ENCODE data around the gene MAP3K13. TPM values are rescaled to one million over a fixed set of nuclear protein-coding genes. Genes with fewer than 3 reads are reported as not detected.
A peak's percentile ranks its signal among the peaks of the same experiment; 100 is the strongest.
"Not testable (repeated sequence)": the region's sequence is repeated elsewhere in the genome, so short reads cannot be mapped to it uniquely, and the experiment has no call there.

MAP3K13 gene
- total RNA-seq, 2 donors from 2014 or later = 10.1 to 15.4 TPM

DNA sequence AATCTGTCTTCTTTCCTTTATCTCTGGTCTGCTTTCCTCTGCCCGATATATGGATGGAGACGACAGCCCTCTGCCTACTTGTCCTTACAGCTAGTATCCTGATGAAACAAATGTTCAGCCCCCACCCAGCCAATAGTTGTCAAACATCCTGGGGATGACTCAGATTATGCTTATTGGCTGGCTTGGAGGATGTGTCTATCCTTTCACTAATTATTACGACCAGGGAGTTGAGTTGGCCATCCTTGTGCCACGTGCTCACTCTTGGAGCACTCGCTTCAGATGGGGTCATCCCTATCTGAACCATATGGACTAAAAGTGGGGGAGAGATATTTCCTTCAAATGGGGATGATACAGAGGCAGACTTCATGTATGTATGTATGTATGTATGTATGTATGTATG lies 6.4 kb upstream of the MAP3K13 start:
- ATAC-seq (no peak), DNase-seq (ENCODE audit: low spot score) (no peak)
- no peak overlapping the region for H3K4me3 Mint-ChIP-seq
- no peaks in the 10 kb centered on the region for H3K9me3 Mint-ChIP-seq
- H3K27me3 Mint-ChIP-seq = peaks cover 12 to 13% of the 10 kb centered on the region in 2 donors
- no peaks in the 10 kb centered on the region for H3K4me1 Mint-ChIP-seq (ENCODE audit: low read depth in 2 of 2)
- no peaks in the 10 kb centered on the region for H3K36me3 Mint-ChIP-seq
- no peak overlapping the region for H3K27ac Mint-ChIP-seq

DNA sequence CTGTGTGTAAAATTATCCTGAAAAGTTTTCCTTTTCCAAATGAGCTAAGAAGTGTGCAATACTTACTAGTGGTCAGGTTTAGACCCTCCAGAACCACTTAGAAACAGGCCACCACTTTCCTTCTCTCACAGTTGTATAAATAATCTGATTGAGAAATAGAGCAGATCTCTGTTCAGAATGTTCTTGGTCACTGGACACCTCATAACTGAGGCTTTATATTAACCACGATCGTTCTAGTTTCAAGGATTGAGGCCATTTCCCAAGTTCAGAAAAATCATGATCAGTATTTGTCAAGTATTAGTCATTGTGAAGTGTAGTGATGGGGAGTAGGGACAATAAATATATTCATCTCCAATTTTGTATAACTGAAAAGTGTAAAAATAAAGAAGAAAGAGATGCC lies 1.0 kb upstream of the MAP3K13 start:
- no peak for ATAC-seq
- Mint-ChIP-seq H3K4me1 (ENCODE audit: low read depth in 2 of 2) (peaks cover 10 to 13% of the 10 kb centered on the region in 2 donors), H3K27me3 (peaks cover 30 to 44% of the 10 kb centered on the region in 2 donors), H3K36me3 (no peaks in the 10 kb centered on the region), H3K27ac (no peak overlapping the region), H3K9me3 (no peaks in the 10 kb centered on the region), H3K4me3 (no peak overlapping the region)
- DNase-seq (ENCODE audit: low spot score) = no peak

GRCh38 chr3:185363662-185364203 lies 797 bp downstream of the MAP3K13 start:
- Mint-ChIP-seq H3K4me1 (ENCODE audit: low read depth in 2 of 2) (peaks cover 10 to 13% of the 10 kb centered on the region in 2 donors), H3K36me3 (no peaks in the 10 kb centered on the region), H3K9me3 (no peaks in the 10 kb centered on the region), H3K4me3 (peak overlapping the region; percentile 90), H3K27me3 (peaks cover 38 to 56% of the 10 kb centered on the region in 2 donors), H3K27ac (peak overlapping the region in 1 of 2 donors; percentile 77)
- ATAC-seq (peak; percentile 56 to 61), DNase-seq (ENCODE audit: low spot score) (no peak)

DNA sequence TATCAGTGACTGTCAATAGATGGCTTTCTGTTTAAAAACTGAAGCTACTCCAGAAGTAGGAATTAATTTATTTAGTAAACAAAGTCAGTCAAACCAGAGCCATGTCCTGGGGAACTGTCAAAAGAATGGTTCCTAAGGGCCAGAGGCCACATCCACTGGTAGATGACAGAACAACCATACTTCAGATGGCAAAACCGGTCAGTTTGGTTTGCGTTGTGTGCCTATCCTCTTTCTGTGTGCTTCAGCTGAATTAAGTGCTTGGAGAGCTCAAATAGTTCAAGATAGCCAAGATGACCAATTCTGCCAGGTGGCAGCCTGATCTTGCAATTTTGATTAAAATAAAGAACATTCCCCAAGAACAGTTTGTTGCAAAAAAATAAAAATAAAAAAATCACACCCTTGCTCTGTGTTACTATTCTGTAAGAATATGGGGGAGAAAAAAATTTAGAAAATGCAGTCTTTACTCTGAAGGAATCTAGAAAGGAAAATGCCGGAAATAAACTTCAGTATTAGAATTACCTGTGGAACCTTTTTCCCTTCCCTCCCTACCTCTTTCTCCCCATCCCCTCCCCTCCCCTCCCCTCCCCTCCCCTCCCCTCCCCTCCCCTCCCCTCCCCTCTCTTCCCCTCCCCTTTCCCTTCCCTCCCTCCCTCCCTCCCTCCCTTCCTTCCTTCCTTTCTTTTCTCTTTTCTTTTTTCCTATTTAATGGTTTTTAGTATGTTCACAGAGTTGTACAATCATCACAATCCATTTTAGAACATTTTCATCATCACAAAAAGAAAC lies 2.5 kb downstream of the MAP3K13 start:
- H3K27me3 Mint-ChIP-seq = peaks cover 40 to 59% of the 10 kb centered on the region in 2 donors
- no peaks in the 10 kb centered on the region for H3K36me3 Mint-ChIP-seq
- DNase-seq (ENCODE audit: low spot score) (no peak), ATAC-seq (no peak)
- no peak overlapping the region for H3K4me3 Mint-ChIP-seq
- H3K27ac Mint-ChIP-seq = no peak overlapping the region
- no peaks in the 10 kb centered on the region for H3K9me3 Mint-ChIP-seq
- H3K4me1 Mint-ChIP-seq (ENCODE audit: low read depth in 2 of 2) = peaks cover 10 to 13% of the 10 kb centered on the region in 2 donors

GRCh38 chr3:185366074-185366335 lies 3.1 kb downstream of the MAP3K13 start:
- no peaks in the 10 kb centered on the region for H3K36me3 Mint-ChIP-seq
- H3K4me1 Mint-ChIP-seq (ENCODE audit: low read depth in 2 of 2) = peaks cover 10 to 13% of the 10 kb centered on the region in 2 donors
- H3K27ac Mint-ChIP-seq = no peak overlapping the region
- H3K27me3 Mint-ChIP-seq = peaks cover 40 to 59% of the 10 kb centered on the region in 2 donors
- H3K4me3 Mint-ChIP-seq = no peak overlapping the region
- no peaks in the 10 kb centered on the region for H3K9me3 Mint-ChIP-seq
- no peak for DNase-seq (ENCODE audit: low spot score)
- no peak for ATAC-seq

- H3K9me3 Mint-ChIP-seq = no peaks in the 10 kb centered on the region
- H3K27ac Mint-ChIP-seq = no peak overlapping the region
- no peak for ATAC-seq
Measured at GRCh38 chr3:185366913-185367312, 4.0 kb downstream of the MAP3K13 start.

GRCh38 chr3:185370349-185370748 lies 7.4 kb downstream of the MAP3K13 start:
- H3K36me3 Mint-ChIP-seq; ATAC-seq; DNase-seq (ENCODE audit: low spot score); H3K27ac Mint-ChIP-seq; H3K4me3 Mint-ChIP-seq; H3K9me3 Mint-ChIP-seq; H3K4me1 Mint-ChIP-seq (ENCODE audit: low read depth in 2 of 2): not testable (repeated sequence)
- H3K27me3 Mint-ChIP-seq = peaks cover 24 to 42% of the 10 kb centered on the region in 2 donors

More at GRCh38 chr3:185366913-185367312, 4.0 kb downstream of the MAP3K13 start:
- no peak for DNase-seq (ENCODE audit: low spot score)
- Mint-ChIP-seq H3K36me3 (no peaks in the 10 kb centered on the region), H3K4me3 (no peak overlapping the region), H3K27me3 (peaks cover 40 to 64% of the 10 kb centered on the region in 2 donors), H3K4me1 (ENCODE audit: low read depth in 2 of 2) (peaks cover 10 to 13% of the 10 kb centered on the region in 2 donors)

GRCh38 chr3:185371306-185372074 lies 8.6 kb downstream of the MAP3K13 start:
- DNase-seq (ENCODE audit: low spot score) (no peak), ATAC-seq (no peak)
- H3K9me3 Mint-ChIP-seq = no peaks in the 10 kb centered on the region
- no peak overlapping the region for H3K27ac Mint-ChIP-seq
- H3K4me1 Mint-ChIP-seq (ENCODE audit: low read depth in 2 of 2) = no peaks in the 10 kb centered on the region
- H3K4me3 Mint-ChIP-seq = no peak overlapping the region
- no peaks in the 10 kb centered on the region for H3K36me3 Mint-ChIP-seq
- H3K27me3 Mint-ChIP-seq = peaks cover 17 to 30% of the 10 kb centered on the region in 2 donors

GRCh38 chr3:185381320-185382058 lies 18.6 kb downstream of the MAP3K13 start:
- Mint-ChIP-seq H3K4me1 (ENCODE audit: low read depth in 2 of 2) (no peaks in the 10 kb centered on the region), H3K27me3 (peaks cover 6 to 13% of the 10 kb centered on the region in 2 donors), H3K4me3 (no peak overlapping the region), H3K27ac (no peak overlapping the region), H3K9me3 (peaks cover 4% of the 10 kb centered on the region), H3K36me3 (no peaks in the 10 kb centered on the region)
- no peak for ATAC-seq
- no peak for DNase-seq (ENCODE audit: low spot score)

DNA sequence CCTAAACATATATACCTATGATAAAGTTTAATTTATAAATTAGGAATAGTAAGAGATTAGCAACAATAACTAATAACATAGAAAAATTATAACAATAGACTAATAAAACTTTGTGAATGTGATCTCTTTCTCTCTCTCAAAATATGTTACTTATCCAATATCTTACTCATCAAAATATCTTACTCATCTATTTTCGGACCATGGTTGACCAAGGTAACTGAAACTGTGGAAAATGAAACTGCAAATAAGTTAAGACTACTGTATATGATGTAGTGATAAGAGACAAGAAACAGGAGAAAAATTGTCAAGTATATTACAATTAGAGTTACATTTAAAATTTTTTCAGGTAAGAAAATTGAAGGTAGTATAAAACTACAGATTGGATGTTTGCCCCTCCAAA lies 19.2 kb downstream of the MAP3K13 start:
- Mint-ChIP-seq H3K4me1 (ENCODE audit: low read depth in 2 of 2) (no peaks in the 10 kb centered on the region), H3K36me3 (no peaks in the 10 kb centered on the region), H3K4me3 (no peak overlapping the region), H3K27ac (no peak overlapping the region), H3K9me3 (peaks cover 4% of the 10 kb centered on the region), H3K27me3 (peaks cover 8 to 17% of the 10 kb centered on the region in 2 donors)
- no peak for ATAC-seq
- no peak for DNase-seq (ENCODE audit: low spot score)

DNA sequence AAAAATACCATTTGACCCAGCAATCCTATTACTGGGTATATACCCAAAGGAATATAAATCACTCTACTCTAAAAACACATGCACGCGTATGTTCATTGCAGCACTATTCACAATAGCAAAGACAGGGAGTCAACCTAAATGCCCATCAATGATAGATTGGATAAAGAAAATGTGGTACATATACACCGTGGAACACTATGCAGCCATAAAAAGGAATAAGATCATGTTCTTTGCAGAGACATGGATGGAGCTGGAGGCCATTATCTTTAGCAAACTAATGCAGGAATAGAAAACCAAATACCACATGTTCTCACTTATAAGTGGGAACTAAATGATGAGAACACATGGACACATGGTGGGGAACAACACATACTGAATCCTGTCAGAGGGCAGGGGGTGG lies 23.6 kb downstream of the MAP3K13 start:
- H3K27me3 Mint-ChIP-seq = peaks cover 15 to 23% of the 10 kb centered on the region in 2 donors
- DNase-seq (ENCODE audit: low spot score); H3K36me3 Mint-ChIP-seq; H3K4me3 Mint-ChIP-seq; ATAC-seq; H3K9me3 Mint-ChIP-seq; H3K27ac Mint-ChIP-seq; H3K4me1 Mint-ChIP-seq (ENCODE audit: low read depth in 2 of 2): not testable (repeated sequence)

- H3K27ac Mint-ChIP-seq = no peak overlapping the region
Measured at GRCh38 chr3:185387646-185388045, 24.7 kb downstream of the MAP3K13 start.

DNA sequence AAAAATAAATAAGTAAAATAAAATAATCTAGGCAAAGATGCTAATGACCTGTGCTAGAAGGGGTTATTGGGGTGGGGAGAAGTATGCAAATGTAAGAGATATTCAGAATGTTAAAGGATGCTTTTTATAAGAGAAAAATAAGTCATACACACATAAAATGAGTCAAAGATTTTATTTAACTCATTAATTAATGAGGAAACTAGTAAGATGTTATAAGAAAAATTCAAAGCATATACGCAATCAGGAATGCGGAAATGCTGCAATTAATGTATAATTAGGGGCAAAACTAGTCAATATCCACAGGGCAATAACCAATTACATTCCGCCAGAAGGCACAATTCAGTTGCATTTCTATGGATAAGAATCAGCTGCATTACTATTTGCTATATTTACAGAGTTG lies 30.1 kb downstream of the MAP3K13 start:
- DNase-seq (ENCODE audit: low spot score) (no peak), ATAC-seq (no peak)
- H3K27me3 Mint-ChIP-seq = peaks cover 2 to 24% of the 10 kb centered on the region in 2 donors
- H3K27ac Mint-ChIP-seq = no peak overlapping the region
- no peaks in the 10 kb centered on the region for H3K36me3 Mint-ChIP-seq
- no peaks in the 10 kb centered on the region for H3K9me3 Mint-ChIP-seq
- no peaks in the 10 kb centered on the region for H3K4me1 Mint-ChIP-seq (ENCODE audit: low read depth in 2 of 2)
- H3K4me3 Mint-ChIP-seq = no peak overlapping the region

More at GRCh38 chr3:185387646-185388045, 24.7 kb downstream of the MAP3K13 start:
- Mint-ChIP-seq H3K9me3 (peaks cover 4% of the 10 kb centered on the region), H3K36me3 (no peaks in the 10 kb centered on the region), H3K4me1 (ENCODE audit: low read depth in 2 of 2) (no peaks in the 10 kb centered on the region), H3K27me3 (peaks cover 15 to 34% of the 10 kb centered on the region in 2 donors), H3K4me3 (no peak overlapping the region)
- DNase-seq (ENCODE audit: low spot score) (no peak), ATAC-seq (no peak)

Data from natural killer cell treated with Interleukin-12 subunit alpha and Interleukin-12 subunit beta and Interleukin-15 and Interleukin-18, amount 100 ng/mL, for 72 hours (primary cell).